ENCODE measurements around the gene C5. TPM values are rescaled to one million over a fixed set of nuclear protein-coding genes. Genes with fewer than 3 reads are reported as not detected.
"Not testable (repeated sequence)": the region's sequence is repeated elsewhere in the genome, so short reads cannot be mapped to it uniquely, and the experiment has no call there.

The C5 gene
- total and polyA plus RNA-seq, 2 donors from 2014 or later: 3.5 to 4.6 TPM

- DNase-seq (no peak), FAIRE-seq (no peak)
- H3K4me3 ChIP-seq (ENCODE audit: low read length in 3 of 3): no peak overlapping the region
- H3K9ac ChIP-seq (ENCODE audit: low read length in 3 of 3): no peak overlapping the region
- TF ChIP-seq, protein P1, sequence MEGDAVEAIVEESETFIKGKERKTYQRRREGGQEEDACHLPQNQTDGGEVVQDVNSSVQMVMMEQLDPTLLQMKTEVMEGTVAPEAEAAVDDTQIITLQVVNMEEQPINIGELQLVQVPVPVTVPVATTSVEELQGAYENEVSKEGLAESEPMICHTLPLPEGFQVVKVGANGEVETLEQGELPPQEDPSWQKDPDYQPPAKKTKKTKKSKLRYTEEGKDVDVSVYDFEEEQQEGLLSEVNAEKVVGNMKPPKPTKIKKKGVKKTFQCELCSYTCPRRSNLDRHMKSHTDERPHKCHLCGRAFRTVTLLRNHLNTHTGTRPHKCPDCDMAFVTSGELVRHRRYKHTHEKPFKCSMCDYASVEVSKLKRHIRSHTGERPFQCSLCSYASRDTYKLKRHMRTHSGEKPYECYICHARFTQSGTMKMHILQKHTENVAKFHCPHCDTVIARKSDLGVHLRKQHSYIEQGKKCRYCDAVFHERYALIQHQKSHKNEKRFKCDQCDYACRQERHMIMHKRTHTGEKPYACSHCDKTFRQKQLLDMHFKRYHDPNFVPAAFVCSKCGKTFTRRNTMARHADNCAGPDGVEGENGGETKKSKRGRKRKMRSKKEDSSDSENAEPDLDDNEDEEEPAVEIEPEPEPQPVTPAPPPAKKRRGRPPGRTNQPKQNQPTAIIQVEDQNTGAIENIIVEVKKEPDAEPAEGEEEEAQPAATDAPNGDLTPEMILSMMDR (IDR thresholded peaks at IDR 0.05; ENCODE audit: borderline replicate concordance, extremely low read depth, insufficient read depth): no peak
- H3K9me3 ChIP-seq (ENCODE audit: control insufficient read depth in 2 of 3, insufficient read depth in 1 of 3, low read length in 3 of 3): no peaks in the 10 kb centered on the region
- H3K27ac ChIP-seq (ENCODE audit: low read depth in 2 of 2, low read length in 2 of 2): no peak overlapping the region
- intact Hi-C loops (cut with DNase I): no loop called here
- H3K27me3 ChIP-seq (ENCODE audit: control insufficient read depth, insufficient read depth, low read length): no peaks in the 10 kb centered on the region
- H3K4me1 ChIP-seq (ENCODE audit: control insufficient read depth in 2 of 3, insufficient read depth in 2 of 3, low read depth in 1 of 3, low read length in 3 of 3): peaks cover 0 to 7% (median 4%) of the 10 kb centered on the region in 3 donors
- H3K36me3 ChIP-seq (ENCODE audit: control insufficient read depth in 2 of 3, insufficient read depth in 3 of 3, low read length in 3 of 3): no peaks in the 10 kb centered on the region
Observed at GRCh38 chr9:121048175-121048574, 1.9 kb downstream of the C5 start.

DNA sequence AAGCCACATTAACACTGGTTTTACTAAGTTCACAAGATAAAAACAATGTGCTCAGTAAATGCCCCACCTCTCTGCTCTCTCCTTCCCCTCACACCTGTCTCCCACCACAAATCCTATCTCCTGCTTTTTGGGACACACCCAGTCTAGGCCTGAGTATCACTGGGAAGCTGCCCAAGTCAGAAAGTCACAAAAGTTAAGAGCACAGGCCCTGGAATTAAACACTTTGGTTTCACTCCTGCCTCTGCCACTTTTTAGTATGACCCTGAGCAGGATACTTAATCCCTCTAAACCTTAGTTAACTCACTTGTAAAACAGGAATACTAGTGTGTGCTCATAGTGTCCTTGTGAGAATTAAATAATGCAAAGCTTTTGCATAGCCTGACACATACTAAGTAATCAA, 11.3 kb downstream of the C5 start:
- TF ChIP-seq, protein P1 (IDR thresholded peaks at IDR 0.05; ENCODE audit: borderline replicate concordance, extremely low read depth, insufficient read depth): no peak
- intact Hi-C loops (cut with DNase I): no loop called here
- Histone ChIP-seq H3K27me3 (ENCODE audit: control insufficient read depth, insufficient read depth, low read length) (no peaks in the 10 kb centered on the region), H3K9me3 (ENCODE audit: control insufficient read depth in 2 of 3, insufficient read depth in 1 of 3, low read length in 3 of 3) (no peaks in the 10 kb centered on the region), H3K27ac (ENCODE audit: low read depth in 2 of 2, low read length in 2 of 2) (no peak overlapping the region), H3K4me1 (ENCODE audit: control insufficient read depth in 2 of 3, insufficient read depth in 2 of 3, low read depth in 1 of 3, low read length in 3 of 3) (no peaks in the 10 kb centered on the region), H3K9ac (ENCODE audit: low read length in 3 of 3) (no peak overlapping the region), H3K36me3 (ENCODE audit: control insufficient read depth in 2 of 3, insufficient read depth in 3 of 3, low read length in 3 of 3) (no peaks in the 10 kb centered on the region), H3K4me3 (ENCODE audit: low read length in 3 of 3) (no peak overlapping the region)
- FAIRE-seq (no peak), DNase-seq (no peak)

GRCh38 chr9:121038362-121038761, 11.7 kb downstream of the C5 start:
- no peaks in the 10 kb centered on the region for H3K9me3 ChIP-seq (ENCODE audit: control insufficient read depth in 2 of 3, insufficient read depth in 1 of 3, low read length in 3 of 3)
- H3K27ac ChIP-seq (ENCODE audit: low read depth in 2 of 2, low read length in 2 of 2): no peak overlapping the region
- FAIRE-seq (no peak), DNase-seq (no peak)
- H3K36me3 ChIP-seq (ENCODE audit: control insufficient read depth in 2 of 3, insufficient read depth in 3 of 3, low read length in 3 of 3): no peaks in the 10 kb centered on the region
- H3K4me3 ChIP-seq (ENCODE audit: low read length in 3 of 3): no peak overlapping the region
- intact Hi-C loops (cut with DNase I): no loop called here
- TF ChIP-seq, protein P1 (IDR thresholded peaks at IDR 0.05; ENCODE audit: borderline replicate concordance, extremely low read depth, insufficient read depth): no peak
- no peak overlapping the region for H3K9ac ChIP-seq (ENCODE audit: low read length in 3 of 3)
- no peaks in the 10 kb centered on the region for H3K27me3 ChIP-seq (ENCODE audit: control insufficient read depth, insufficient read depth, low read length)
- no peaks in the 10 kb centered on the region for H3K4me1 ChIP-seq (ENCODE audit: control insufficient read depth in 2 of 3, insufficient read depth in 2 of 3, low read depth in 1 of 3, low read length in 3 of 3)

GRCh38 chr9:121035717-121036116, 14.4 kb downstream of the C5 start:
- intact Hi-C loops (cut with DNase I); H3K4me3 ChIP-seq (ENCODE audit: low read length in 3 of 3); DNase-seq; FAIRE-seq; H3K27me3 ChIP-seq (ENCODE audit: control insufficient read depth, insufficient read depth, low read length); H3K4me1 ChIP-seq (ENCODE audit: control insufficient read depth in 2 of 3, insufficient read depth in 2 of 3, low read depth in 1 of 3, low read length in 3 of 3); H3K36me3 ChIP-seq (ENCODE audit: control insufficient read depth in 2 of 3, insufficient read depth in 3 of 3, low read length in 3 of 3); H3K9ac ChIP-seq (ENCODE audit: low read length in 3 of 3); H3K27ac ChIP-seq (ENCODE audit: low read depth in 2 of 2, low read length in 2 of 2); H3K9me3 ChIP-seq (ENCODE audit: control insufficient read depth in 2 of 3, insufficient read depth in 1 of 3, low read length in 3 of 3): not testable (repeated sequence)

Measured in kidney (tissue), 14 donors.